ENCODE data around the gene CD79B. TPM values are rescaled to one million over a fixed set of nuclear protein-coding genes. Genes with fewer than 3 reads are reported as not detected.

CD79B gene
- total RNA-seq, 1 experiment from 2014 or later: 0.59 TPM

- CTCF ChIA-PET: interaction anchor here (0.6 to 1.0 kb wide), 3 partner anchors 8 to 206 kb away, joined by 3 read pairs; no protein-coding TSS in a partner anchor
- POLR2A ChIA-PET: no interaction called here
- Histone ChIP-seq H3K9ac (ENCODE audit: low read length) (no peak overlapping the region), H3K36me3 (ENCODE audit: control insufficient read depth in 1 of 2, insufficient read depth in 2 of 2, low read length in 2 of 2) (no peaks in the 10 kb centered on the region), H3K27ac (ENCODE audit: low read depth, low read length) (no peak overlapping the region; the same call in 1 of the 2 replicates), H3K4me2 (ENCODE audit: low read length) (no peak overlapping the region), H2AFZ (ENCODE audit: low read depth, low read length, poor library complexity, severe bottlenecking) (no peak overlapping the region), H3K9me3 (ENCODE audit: control insufficient read depth in 1 of 2, insufficient read depth in 1 of 2, low read depth in 1 of 2, low read length in 2 of 2) (no peaks in the 10 kb centered on the region), H3K79me2 (ENCODE audit: insufficient read depth, low read length) (no peaks in the 10 kb centered on the region), H4K20me1 (ENCODE audit: insufficient read depth) (no peaks in the 10 kb centered on the region), H3K27me3 (ENCODE audit: insufficient read depth, low read length) (no peaks in the 10 kb centered on the region), H3K9me2 (ENCODE audit: insufficient read depth) (no peaks in the 10 kb centered on the region), H3K4me3 (replicated peaks in 1 of 2; ENCODE audit: low read depth in 1 of 2, low read length in 2 of 2) (no peak overlapping the region), H3K4me1 (ENCODE audit: control insufficient read depth in 1 of 2, insufficient read depth in 2 of 2, low read length in 2 of 2) (peaks cover 0 to 11% of the 10 kb centered on the region in 2 experiments; a peak in 3 of 4 replicates)
- intact Hi-C loops (cut with micrococcal nuclease): no loop called here
- ATAC-seq: no peak
- RAD21 ChIA-PET (ENCODE audit: low non-redundant PET in 1 of 2, low total read pairs in 2 of 2, uncharacterized antibody in 2 of 2, unreplicated experiment in 2 of 2): interaction anchor here in 1 of 2 experiments (0.6 kb wide), 1 partner anchor 103 kb away, joined by 4 read pairs; no protein-coding TSS in a partner anchor
- no peak for TF ChIP-seq SRF (IDR thresholded peaks at IDR 0.05; ENCODE audit: low read depth)
- no peak for TF ChIP-seq EZH2phosphoT487 (IDR thresholded peaks at IDR 0.05; ENCODE audit: borderline replicate concordance)
- TF ChIP-seq, protein P1, sequence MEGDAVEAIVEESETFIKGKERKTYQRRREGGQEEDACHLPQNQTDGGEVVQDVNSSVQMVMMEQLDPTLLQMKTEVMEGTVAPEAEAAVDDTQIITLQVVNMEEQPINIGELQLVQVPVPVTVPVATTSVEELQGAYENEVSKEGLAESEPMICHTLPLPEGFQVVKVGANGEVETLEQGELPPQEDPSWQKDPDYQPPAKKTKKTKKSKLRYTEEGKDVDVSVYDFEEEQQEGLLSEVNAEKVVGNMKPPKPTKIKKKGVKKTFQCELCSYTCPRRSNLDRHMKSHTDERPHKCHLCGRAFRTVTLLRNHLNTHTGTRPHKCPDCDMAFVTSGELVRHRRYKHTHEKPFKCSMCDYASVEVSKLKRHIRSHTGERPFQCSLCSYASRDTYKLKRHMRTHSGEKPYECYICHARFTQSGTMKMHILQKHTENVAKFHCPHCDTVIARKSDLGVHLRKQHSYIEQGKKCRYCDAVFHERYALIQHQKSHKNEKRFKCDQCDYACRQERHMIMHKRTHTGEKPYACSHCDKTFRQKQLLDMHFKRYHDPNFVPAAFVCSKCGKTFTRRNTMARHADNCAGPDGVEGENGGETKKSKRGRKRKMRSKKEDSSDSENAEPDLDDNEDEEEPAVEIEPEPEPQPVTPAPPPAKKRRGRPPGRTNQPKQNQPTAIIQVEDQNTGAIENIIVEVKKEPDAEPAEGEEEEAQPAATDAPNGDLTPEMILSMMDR (IDR thresholded peaks at IDR 0.05 in 2 of 3, conservative IDR thresholded peaks at IDR 0.05 in 1 of 3; ENCODE audit: borderline replicate concordance in 1 of 3, insufficient read depth in 1 of 3, low read depth in 2 of 3, low read length in 2 of 3): no peak
- no peak for TF ChIP-seq FOSL1 (IDR thresholded peaks at IDR 0.05; ENCODE audit: low read depth)
- TF ChIP-seq ZNF274 (IDR thresholded peaks at IDR 0.05; ENCODE audit: low read depth, low read length): no peak
- TF ChIP-seq RAD21 (IDR thresholded peaks at IDR 0.05; ENCODE audit: low read depth): no peak
- TF ChIP-seq EGR1 (IDR thresholded peaks at IDR 0.05; ENCODE audit: low read depth): no peak
- TF ChIP-seq ZFX (IDR thresholded peaks at IDR 0.05): no peak
- no peak for TF ChIP-seq EZH2 (IDR thresholded peaks at IDR 0.05)
- TF ChIP-seq, protein P2, sequence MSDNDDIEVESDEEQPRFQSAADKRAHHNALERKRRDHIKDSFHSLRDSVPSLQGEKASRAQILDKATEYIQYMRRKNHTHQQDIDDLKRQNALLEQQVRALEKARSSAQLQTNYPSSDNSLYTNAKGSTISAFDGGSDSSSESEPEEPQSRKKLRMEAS (IDR thresholded peaks at IDR 0.05): no peak
- no TSS peak for BruUV-seq (replicated peaks)
- no peak for DNase-seq (ENCODE audit: low read depth, low spot score)
Observed at GRCh38 chr17:63927464-63928171, 4.5 kb downstream of the CD79B start.

Measured in HCT116 (cell line).